Measurements from ENCODE around the gene TNPO1.

Gene TNPO1

GRCh38 chr5:72884892-72885291 is 68.4 kb downstream of the TNPO1 start:
- Histone ChIP-seq H3K27me3 (ENCODE audit: control insufficient read depth in 1 of 2, insufficient read depth in 2 of 2, low read length in 2 of 2) (no peaks in the 10 kb centered on the region), H3K27ac (ENCODE audit: low read length) (no peak overlapping the region), H3K9me3 (ENCODE audit: control insufficient read depth in 2 of 2, low read length in 2 of 2) (no peaks in the 10 kb centered on the region), H3K36me3 (ENCODE audit: control insufficient read depth in 2 of 2, insufficient read depth in 2 of 2, low read length in 2 of 2) (peaks cover 24 to 52% of the 10 kb centered on the region in 2 donors), H3K4me1 (ENCODE audit: control insufficient read depth, insufficient read depth, low read length) (no peaks in the 10 kb centered on the region), H3K4me3 (ENCODE audit: low read length in 2 of 2) (no peak overlapping the region), H3K9ac (ENCODE audit: low read length in 2 of 2) (no peak overlapping the region)

GRCh38 chr5:72885824-72886223 is 69.4 kb downstream of the TNPO1 start:
- no peak overlapping the region for H3K4me3 ChIP-seq (ENCODE audit: low read length in 2 of 2)
- no peaks in the 10 kb centered on the region for H3K4me1 ChIP-seq (ENCODE audit: control insufficient read depth, insufficient read depth, low read length)
- H3K27me3 ChIP-seq (ENCODE audit: control insufficient read depth in 1 of 2, insufficient read depth in 2 of 2, low read length in 2 of 2), result no peaks in the 10 kb centered on the region
- no peak overlapping the region for H3K27ac ChIP-seq (ENCODE audit: low read length)
- peaks cover 28 to 59% of the 10 kb centered on the region in 2 donors for H3K36me3 ChIP-seq (ENCODE audit: control insufficient read depth in 2 of 2, insufficient read depth in 2 of 2, low read length in 2 of 2)
- no peaks in the 10 kb centered on the region for H3K9me3 ChIP-seq (ENCODE audit: control insufficient read depth in 2 of 2, low read length in 2 of 2)
- no peak overlapping the region for H3K9ac ChIP-seq (ENCODE audit: low read length in 2 of 2)

GRCh38 chr5:72888595-72888994 is 72.1 kb downstream of the TNPO1 start:
- no peaks in the 10 kb centered on the region for H3K9me3 ChIP-seq (ENCODE audit: control insufficient read depth in 2 of 2, low read length in 2 of 2)
- no peaks in the 10 kb centered on the region for H3K4me1 ChIP-seq (ENCODE audit: control insufficient read depth, insufficient read depth, low read length)
- no peak overlapping the region for H3K9ac ChIP-seq (ENCODE audit: low read length in 2 of 2)
- H3K27me3 ChIP-seq (ENCODE audit: control insufficient read depth in 1 of 2, insufficient read depth in 2 of 2, low read length in 2 of 2), result no peaks in the 10 kb centered on the region
- H3K27ac ChIP-seq (ENCODE audit: low read length), result no peak overlapping the region
- peaks cover 31 to 56% of the 10 kb centered on the region in 2 donors for H3K36me3 ChIP-seq (ENCODE audit: control insufficient read depth in 2 of 2, insufficient read depth in 2 of 2, low read length in 2 of 2)
- no peak overlapping the region for H3K4me3 ChIP-seq (ENCODE audit: low read length in 2 of 2)

GRCh38 chr5:72889324-72889723 is 72.9 kb downstream of the TNPO1 start:
- H3K4me1 ChIP-seq (ENCODE audit: control insufficient read depth, insufficient read depth, low read length), result no peaks in the 10 kb centered on the region
- no peaks in the 10 kb centered on the region for H3K9me3 ChIP-seq (ENCODE audit: control insufficient read depth in 2 of 2, low read length in 2 of 2)
- no peak overlapping the region for H3K9ac ChIP-seq (ENCODE audit: low read length in 2 of 2)
- H3K27me3 ChIP-seq (ENCODE audit: control insufficient read depth in 1 of 2, insufficient read depth in 2 of 2, low read length in 2 of 2), result no peaks in the 10 kb centered on the region
- H3K36me3 ChIP-seq (ENCODE audit: control insufficient read depth in 2 of 2, insufficient read depth in 2 of 2, low read length in 2 of 2), result peaks cover 32 to 58% of the 10 kb centered on the region in 2 donors
- H3K4me3 ChIP-seq (ENCODE audit: low read length in 2 of 2), result no peak overlapping the region
- no peak overlapping the region for H3K27ac ChIP-seq (ENCODE audit: low read length)

GRCh38 chr5:72892846-72893245 is 76.4 kb downstream of the TNPO1 start:
- no peaks in the 10 kb centered on the region for H3K9me3 ChIP-seq (ENCODE audit: control insufficient read depth in 2 of 2, low read length in 2 of 2)
- H3K4me3 ChIP-seq (ENCODE audit: low read length in 2 of 2), result no peak overlapping the region
- H3K36me3 ChIP-seq (ENCODE audit: control insufficient read depth in 2 of 2, insufficient read depth in 2 of 2, low read length in 2 of 2), result peaks cover 37 to 56% of the 10 kb centered on the region in 2 donors
- no peak overlapping the region for H3K9ac ChIP-seq (ENCODE audit: low read length in 2 of 2)
- H3K4me1 ChIP-seq (ENCODE audit: control insufficient read depth, insufficient read depth, low read length), result no peaks in the 10 kb centered on the region
- H3K27ac ChIP-seq (ENCODE audit: low read length), result no peak overlapping the region
- H3K27me3 ChIP-seq (ENCODE audit: control insufficient read depth in 1 of 2, insufficient read depth in 2 of 2, low read length in 2 of 2), result no peaks in the 10 kb centered on the region

GRCh38 chr5:72895758-72896157 is 79.3 kb downstream of the TNPO1 start:
- no peak overlapping the region for H3K9ac ChIP-seq (ENCODE audit: low read length in 2 of 2)
- H3K36me3 ChIP-seq (ENCODE audit: control insufficient read depth in 2 of 2, insufficient read depth in 2 of 2, low read length in 2 of 2), result peaks cover 28 to 49% of the 10 kb centered on the region in 2 donors
- H3K27ac ChIP-seq (ENCODE audit: low read length), result no peak overlapping the region
- H3K4me3 ChIP-seq (ENCODE audit: low read length in 2 of 2), result no peak overlapping the region
- H3K27me3 ChIP-seq (ENCODE audit: control insufficient read depth in 1 of 2, insufficient read depth in 2 of 2, low read length in 2 of 2), result no peaks in the 10 kb centered on the region
- H3K4me1 ChIP-seq (ENCODE audit: control insufficient read depth, insufficient read depth, low read length), result no peaks in the 10 kb centered on the region
- H3K9me3 ChIP-seq (ENCODE audit: control insufficient read depth in 2 of 2, low read length in 2 of 2), result no peaks in the 10 kb centered on the region

- H3K36me3 ChIP-seq (ENCODE audit: control insufficient read depth in 2 of 2, insufficient read depth in 2 of 2, low read length in 2 of 2), result peaks cover 25 to 47% of the 10 kb centered on the region in 2 donors
- H3K27ac ChIP-seq (ENCODE audit: low read length), result no peak overlapping the region
Observed at GRCh38 chr5:72906806-72907205, 90.3 kb downstream of the TNPO1 start.

GRCh38 chr5:72908664-72909063 is 92.2 kb downstream of the TNPO1 start:
- no peaks in the 10 kb centered on the region for H3K4me1 ChIP-seq (ENCODE audit: control insufficient read depth, insufficient read depth, low read length)
- no peaks in the 10 kb centered on the region for H3K9me3 ChIP-seq (ENCODE audit: control insufficient read depth in 2 of 2, low read length in 2 of 2)
- H3K4me3 ChIP-seq (ENCODE audit: low read length in 2 of 2), result no peak overlapping the region
- H3K36me3 ChIP-seq (ENCODE audit: control insufficient read depth in 2 of 2, insufficient read depth in 2 of 2, low read length in 2 of 2), result peaks cover 24 to 41% of the 10 kb centered on the region in 2 donors
- H3K27ac ChIP-seq (ENCODE audit: low read length), result no peak overlapping the region
- H3K27me3 ChIP-seq (ENCODE audit: control insufficient read depth in 1 of 2, insufficient read depth in 2 of 2, low read length in 2 of 2), result no peaks in the 10 kb centered on the region
- no peak overlapping the region for H3K9ac ChIP-seq (ENCODE audit: low read length in 2 of 2)

More at GRCh38 chr5:72906806-72907205, 90.3 kb downstream of the TNPO1 start:
- H3K4me1 ChIP-seq (ENCODE audit: control insufficient read depth, insufficient read depth, low read length), result no peaks in the 10 kb centered on the region
- no peaks in the 10 kb centered on the region for H3K9me3 ChIP-seq (ENCODE audit: control insufficient read depth in 2 of 2, low read length in 2 of 2)
- H3K9ac ChIP-seq (ENCODE audit: low read length in 2 of 2), result no peak overlapping the region
- H3K4me3 ChIP-seq (ENCODE audit: low read length in 2 of 2), result no peak overlapping the region
- no peaks in the 10 kb centered on the region for H3K27me3 ChIP-seq (ENCODE audit: control insufficient read depth in 1 of 2, insufficient read depth in 2 of 2, low read length in 2 of 2)

GRCh38 chr5:72917371-72917776 is 100.9 kb downstream of the TNPO1 start:
- Histone ChIP-seq H3K27me3 (ENCODE audit: control insufficient read depth in 1 of 2, insufficient read depth in 2 of 2, low read length in 2 of 2) (no peaks in the 10 kb centered on the region), H3K4me1 (ENCODE audit: control insufficient read depth, insufficient read depth, low read length) (no peaks in the 10 kb centered on the region), H3K9me3 (ENCODE audit: control insufficient read depth in 2 of 2, low read length in 2 of 2) (no peaks in the 10 kb centered on the region), H3K36me3 (ENCODE audit: control insufficient read depth in 2 of 2, insufficient read depth in 2 of 2, low read length in 2 of 2) (no peaks in the 10 kb centered on the region), H3K27ac (ENCODE audit: low read length) (no peak overlapping the region), H3K9ac (ENCODE audit: low read length in 2 of 2) (no peak overlapping the region), H3K4me3 (ENCODE audit: low read length in 2 of 2) (no peak overlapping the region)

GRCh38 chr5:72920690-72921502 is 104.4 kb downstream of the TNPO1 start:
- no peak overlapping the region for H3K27ac ChIP-seq (ENCODE audit: low read length)
- no peak overlapping the region for H3K9ac ChIP-seq (ENCODE audit: low read length in 2 of 2)
- H3K27me3 ChIP-seq (ENCODE audit: control insufficient read depth in 1 of 2, insufficient read depth in 2 of 2, low read length in 2 of 2), result no peaks in the 10 kb centered on the region
- H3K9me3 ChIP-seq (ENCODE audit: control insufficient read depth in 2 of 2, low read length in 2 of 2), result no peaks in the 10 kb centered on the region
- H3K4me1 ChIP-seq (ENCODE audit: control insufficient read depth, insufficient read depth, low read length), result no peaks in the 10 kb centered on the region
- H3K36me3 ChIP-seq (ENCODE audit: control insufficient read depth in 2 of 2, insufficient read depth in 2 of 2, low read length in 2 of 2), result no peaks in the 10 kb centered on the region
- H3K4me3 ChIP-seq (ENCODE audit: low read length in 2 of 2), result no peak overlapping the region

- H3K9me3 ChIP-seq (ENCODE audit: control insufficient read depth in 2 of 2, low read length in 2 of 2), result no peaks in the 10 kb centered on the region
- H3K36me3 ChIP-seq (ENCODE audit: control insufficient read depth in 2 of 2, insufficient read depth in 2 of 2, low read length in 2 of 2), result no peaks in the 10 kb centered on the region
- H3K4me1 ChIP-seq (ENCODE audit: control insufficient read depth, insufficient read depth, low read length), result no peaks in the 10 kb centered on the region
- H3K27ac ChIP-seq (ENCODE audit: low read length), result no peak overlapping the region
- no peaks in the 10 kb centered on the region for H3K27me3 ChIP-seq (ENCODE audit: control insufficient read depth in 1 of 2, insufficient read depth in 2 of 2, low read length in 2 of 2)
- H3K4me3 ChIP-seq (ENCODE audit: low read length in 2 of 2), result no peak overlapping the region
- no peak overlapping the region for H3K9ac ChIP-seq (ENCODE audit: low read length in 2 of 2)
Observed at GRCh38 chr5:72921886-72922285, 105.4 kb downstream of the TNPO1 start.
